K562 (cell line): ENCODE measurements around the gene CHMP3. TPM values are rescaled to one million over a fixed set of nuclear protein-coding genes. Genes with fewer than 3 reads are reported as not detected.

Experiments used
- CREM ChIP-seq: IDR thresholded peaks from 2 replicates; pipeline ENCODE4 v1.6.1; 2014; ENCODE audit warnings: antibody characterized with exemption, low read depth
- EZH2 ChIP-seq: IDR thresholded peaks from 2 replicates; pipeline ENCODE4 v1.6.1; 2012; ENCODE audit warnings: low read depth, mild to moderate bottlenecking, inconsistent platforms, low read length, borderline replicate concordance
- GATAD2B ChIP-seq: fragments of 450-650 bp; IDR thresholded peaks from 2 replicates; pipeline ENCODE4 v1.6.1; 2017; ENCODE audit warnings: mild to moderate bottlenecking, borderline replicate concordance
- KDM1A ChIP-seq, 2 experiments: fragments of 450-650 bp; IDR thresholded peaks; 2 replicates each; pipeline ENCODE4 v1.6.1; 2016; ENCODE audit warnings: mild to moderate bottlenecking in 2 of 2
- MCM3 ChIP-seq: fragments of 450-650 bp; IDR thresholded peaks from 2 replicates; pipeline ENCODE4 v1.6.1; 2016
- MEIS2 ChIP-seq: fragments of 450-650 bp; IDR thresholded peaks from 2 replicates; pipeline ENCODE4 v1.6.1; 2014; ENCODE audit warnings: mild to moderate bottlenecking; ENCODE audit not compliant: partially characterized antibody
- MIER1 ChIP-seq: fragments of 450-650 bp; IDR thresholded peaks from 2 replicates; pipeline ENCODE4 v1.6.1; 2016; ENCODE audit warnings: antibody characterized with exemption, mild to moderate bottlenecking, low read depth
- XRCC3 ChIP-seq: fragments of 450-650 bp; IDR thresholded peaks from 2 replicates; pipeline ENCODE4 v1.6.1; 2017; ENCODE audit warnings: mild to moderate bottlenecking, moderate library complexity
- polyA plus RNA-seq, 8 experiments: library from polyadenylated mRNA; depleted of rRNA in 4 of 8; stranded (reverse) in 5 of 8; unstranded in 3 of 8; fragments of >200 nt; fragmentation: Nextera tagmentation in 2 of 8; fragmentation: Illumina TruSeq in 1 of 8; extraction: Ambion mirVana in 2 of 8; extraction: Trizol in 1 of 8; gene quantifications; 2 replicates each; pipeline versions ENCODE4 v1.2.1 to v1.2.3, GENCODE V29; 2011 to 2014; ENCODE audit warnings: inconsistent platforms in 1 of 8, missing spikeins in 1 of 8
- total RNA-seq, 7 experiments: library from RNA; depleted of rRNA in 6 of 7; stranded (reverse); fragments of >200 nt in 6 of 7; fragmentation: Illumina TruSeq in 2 of 7; extraction: Trizol in 2 of 7; gene quantifications; 2 replicates each; pipeline versions ENCODE4 v1.2.1 to v1.2.3, GENCODE V29; 2011 to 2021; ENCODE audit warnings: low replicate concordance in 1 of 7
- TF ChIP-seq, protein P1 (sequence below): IDR thresholded peaks from 2 replicates; pipeline ENCODE4 v1.6.1; 2014; ENCODE audit warnings: antibody characterized with exemption
- TF ChIP-seq, protein P2 (sequence below): sonication (generic); formaldehyde crosslinking; IDR thresholded peaks from 2 replicates; pipeline ENCODE4 v1.8.1; 2023; ENCODE audit warnings: mild to moderate bottlenecking, missing genetic modification reagents, moderate library complexity
- TF ChIP-seq, protein P3 (sequence below): sonication (generic); formaldehyde crosslinking; IDR thresholded peaks from 2 replicates; pipeline ENCODE4 v1.9.0; 2022; ENCODE audit warnings: mild to moderate bottlenecking, missing genetic modification reagents
- TF ChIP-seq, protein P4 (sequence below), 2 experiments: IDR thresholded peaks in 1 of 2; conservative IDR thresholded peaks in 1 of 2; 2 replicates each; pipeline ENCODE4 v1.6.1; 2016; ENCODE audit warnings: low read depth in 2 of 2, mild to moderate bottlenecking in 1 of 2, missing compliant biosample characterization in 1 of 2, missing genetic modification characterization in 1 of 2, moderate library complexity in 1 of 2
- TF ChIP-seq, protein P5 (sequence below): sonication (generic); formaldehyde crosslinking; IDR thresholded peaks from 2 replicates; pipeline ENCODE4 v1.8.1; 2022; ENCODE audit warnings: missing genetic modification reagents
- TF ChIP-seq, protein P6 (sequence below): fragments of 250-450 bp; sonication (Bioruptor Pico); IDR thresholded peaks from 2 replicates; pipeline ENCODE4 v1.6.1; 2021; ENCODE audit warnings: mild to moderate bottlenecking
- TF ChIP-seq, protein P7 (sequence below): fragments of 450-650 bp; IDR thresholded peaks from 2 replicates; pipeline ENCODE4 v1.7.0; 2016; ENCODE audit warnings: borderline replicate concordance

Gene CHMP3
- total and polyA plus RNA-seq, 9 of the 15 experiments (the other 6 are each of a cell fraction or from before 2014, with no cell fraction given) = 20.6 to 52.5 (median 31.7) TPM

DNA sequence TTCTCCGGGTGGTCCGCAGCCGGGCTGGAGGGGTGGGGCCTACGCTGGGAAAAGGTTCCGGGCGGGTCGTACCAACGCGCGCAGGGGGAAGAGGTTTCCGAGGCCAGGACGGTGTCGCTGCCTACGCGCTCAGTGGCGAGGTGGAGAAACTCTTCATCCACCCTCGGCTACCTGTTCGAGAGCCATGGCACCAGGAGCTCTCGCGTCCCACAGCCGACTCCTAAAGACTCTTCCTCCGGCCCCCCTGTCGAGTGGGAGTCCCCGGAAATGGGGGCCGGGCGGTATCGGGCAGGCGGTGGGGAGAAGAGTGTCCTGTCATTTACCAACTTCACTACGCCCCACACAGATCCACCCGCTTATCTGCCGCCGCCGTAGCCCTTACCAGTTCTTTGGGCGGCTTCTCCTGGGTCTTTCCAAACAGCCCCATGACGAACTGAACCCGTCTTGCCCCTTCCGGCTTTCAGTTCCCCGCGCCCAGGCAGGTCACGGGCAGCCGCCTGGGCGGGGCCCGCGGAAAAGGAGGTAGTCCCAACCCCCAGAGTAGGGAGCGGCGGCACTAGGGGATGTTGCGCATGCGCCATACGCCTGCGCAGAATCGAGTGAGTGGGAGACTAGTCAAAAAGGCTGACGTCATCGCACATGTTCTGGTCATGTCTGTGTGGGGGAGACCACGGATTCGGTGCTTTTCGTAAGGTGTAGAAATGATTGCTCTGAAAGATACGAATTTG is at the start of gene CHMP3 (continued):
- TF ChIP-seq, protein P1, sequence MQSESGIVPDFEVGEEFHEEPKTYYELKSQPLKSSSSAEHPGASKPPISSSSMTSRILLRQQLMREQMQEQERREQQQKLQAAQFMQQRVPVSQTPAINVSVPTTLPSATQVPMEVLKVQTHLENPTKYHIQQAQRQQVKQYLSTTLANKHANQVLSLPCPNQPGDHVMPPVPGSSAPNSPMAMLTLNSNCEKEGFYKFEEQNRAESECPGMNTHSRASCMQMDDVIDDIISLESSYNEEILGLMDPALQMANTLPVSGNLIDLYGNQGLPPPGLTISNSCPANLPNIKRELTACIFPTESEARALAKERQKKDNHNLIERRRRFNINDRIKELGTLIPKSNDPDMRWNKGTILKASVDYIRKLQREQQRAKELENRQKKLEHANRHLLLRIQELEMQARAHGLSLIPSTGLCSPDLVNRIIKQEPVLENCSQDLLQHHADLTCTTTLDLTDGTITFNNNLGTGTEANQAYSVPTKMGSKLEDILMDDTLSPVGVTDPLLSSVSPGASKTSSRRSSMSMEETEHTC = no peak
- TF ChIP-seq, protein P2, sequence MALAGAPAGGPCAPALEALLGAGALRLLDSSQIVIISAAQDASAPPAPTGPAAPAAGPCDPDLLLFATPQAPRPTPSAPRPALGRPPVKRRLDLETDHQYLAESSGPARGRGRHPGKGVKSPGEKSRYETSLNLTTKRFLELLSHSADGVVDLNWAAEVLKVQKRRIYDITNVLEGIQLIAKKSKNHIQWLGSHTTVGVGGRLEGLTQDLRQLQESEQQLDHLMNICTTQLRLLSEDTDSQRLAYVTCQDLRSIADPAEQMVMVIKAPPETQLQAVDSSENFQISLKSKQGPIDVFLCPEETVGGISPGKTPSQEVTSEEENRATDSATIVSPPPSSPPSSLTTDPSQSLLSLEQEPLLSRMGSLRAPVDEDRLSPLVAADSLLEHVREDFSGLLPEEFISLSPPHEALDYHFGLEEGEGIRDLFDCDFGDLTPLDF = no peak
- TF ChIP-seq, protein P3, sequence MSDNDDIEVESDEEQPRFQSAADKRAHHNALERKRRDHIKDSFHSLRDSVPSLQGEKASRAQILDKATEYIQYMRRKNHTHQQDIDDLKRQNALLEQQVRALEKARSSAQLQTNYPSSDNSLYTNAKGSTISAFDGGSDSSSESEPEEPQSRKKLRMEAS (CRISPR knock-in tag) = peak; percentile 84
- TF ChIP-seq CREM = peak; percentile 95
- TF ChIP-seq MEIS2 = peak; percentile 92
- TF ChIP-seq KDM1A (IDR thresholded peaks at IDR 0.05) = no peak
- TF ChIP-seq GATAD2B = peak; percentile 62; the same call in 1 of the 2 replicates
- TF ChIP-seq XRCC3 = no peak
- TF ChIP-seq MIER1 = 0 out of 2 replicates have a peak, but pooled peaks have one; percentile 22
- no peak for TF ChIP-seq MCM3
- TF ChIP-seq, protein P4, sequence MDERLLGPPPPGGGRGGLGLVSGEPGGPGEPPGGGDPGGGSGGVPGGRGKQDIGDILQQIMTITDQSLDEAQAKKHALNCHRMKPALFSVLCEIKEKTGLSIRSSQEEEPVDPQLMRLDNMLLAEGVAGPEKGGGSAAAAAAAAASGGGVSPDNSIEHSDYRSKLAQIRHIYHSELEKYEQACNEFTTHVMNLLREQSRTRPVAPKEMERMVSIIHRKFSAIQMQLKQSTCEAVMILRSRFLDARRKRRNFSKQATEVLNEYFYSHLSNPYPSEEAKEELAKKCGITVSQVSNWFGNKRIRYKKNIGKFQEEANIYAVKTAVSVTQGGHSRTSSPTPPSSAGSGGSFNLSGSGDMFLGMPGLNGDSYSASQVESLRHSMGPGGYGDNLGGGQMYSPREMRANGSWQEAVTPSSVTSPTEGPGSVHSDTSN (CRISPR knock-in tag; IDR thresholded peaks at IDR 0.05; ENCODE audit: low read depth) = no peak
- TF ChIP-seq, protein P4 (tag; conservative IDR thresholded peaks at IDR 0.05; ENCODE audit: low read depth) = no peak; the same call in 1 of the 2 replicates
- TF ChIP-seq, protein P5, sequence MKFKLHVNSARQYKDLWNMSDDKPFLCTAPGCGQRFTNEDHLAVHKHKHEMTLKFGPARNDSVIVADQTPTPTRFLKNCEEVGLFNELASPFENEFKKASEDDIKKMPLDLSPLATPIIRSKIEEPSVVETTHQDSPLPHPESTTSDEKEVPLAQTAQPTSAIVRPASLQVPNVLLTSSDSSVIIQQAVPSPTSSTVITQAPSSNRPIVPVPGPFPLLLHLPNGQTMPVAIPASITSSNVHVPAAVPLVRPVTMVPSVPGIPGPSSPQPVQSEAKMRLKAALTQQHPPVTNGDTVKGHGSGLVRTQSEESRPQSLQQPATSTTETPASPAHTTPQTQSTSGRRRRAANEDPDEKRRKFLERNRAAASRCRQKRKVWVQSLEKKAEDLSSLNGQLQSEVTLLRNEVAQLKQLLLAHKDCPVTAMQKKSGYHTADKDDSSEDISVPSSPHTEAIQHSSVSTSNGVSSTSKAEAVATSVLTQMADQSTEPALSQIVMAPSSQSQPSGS = peak; percentile 97; the same call in 1 of the 2 replicates
- TF ChIP-seq EZH2 = no peak
- TF ChIP-seq, protein P6, sequence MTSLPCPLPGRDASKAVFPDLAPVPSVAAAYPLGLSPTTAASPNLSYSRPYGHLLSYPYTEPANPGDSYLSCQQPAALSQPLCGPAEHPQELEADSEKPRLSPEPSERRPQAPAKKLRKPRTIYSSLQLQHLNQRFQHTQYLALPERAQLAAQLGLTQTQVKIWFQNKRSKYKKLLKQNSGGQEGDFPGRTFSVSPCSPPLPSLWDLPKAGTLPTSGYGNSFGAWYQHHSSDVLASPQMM (CRISPR knock-in tag) = no peak
- TF ChIP-seq, protein P7, sequence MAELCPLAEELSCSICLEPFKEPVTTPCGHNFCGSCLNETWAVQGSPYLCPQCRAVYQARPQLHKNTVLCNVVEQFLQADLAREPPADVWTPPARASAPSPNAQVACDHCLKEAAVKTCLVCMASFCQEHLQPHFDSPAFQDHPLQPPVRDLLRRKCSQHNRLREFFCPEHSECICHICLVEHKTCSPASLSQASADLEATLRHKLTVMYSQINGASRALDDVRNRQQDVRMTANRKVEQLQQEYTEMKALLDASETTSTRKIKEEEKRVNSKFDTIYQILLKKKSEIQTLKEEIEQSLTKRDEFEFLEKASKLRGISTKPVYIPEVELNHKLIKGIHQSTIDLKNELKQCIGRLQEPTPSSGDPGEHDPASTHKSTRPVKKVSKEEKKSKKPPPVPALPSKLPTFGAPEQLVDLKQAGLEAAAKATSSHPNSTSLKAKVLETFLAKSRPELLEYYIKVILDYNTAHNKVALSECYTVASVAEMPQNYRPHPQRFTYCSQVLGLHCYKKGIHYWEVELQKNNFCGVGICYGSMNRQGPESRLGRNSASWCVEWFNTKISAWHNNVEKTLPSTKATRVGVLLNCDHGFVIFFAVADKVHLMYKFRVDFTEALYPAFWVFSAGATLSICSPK = no peak
